ENCODE measurements around the gene ACTL8. TPM values are rescaled to one million over a fixed set of nuclear protein-coding genes. Genes with fewer than 3 reads are reported as not detected.

ACTL8 gene
- total RNA-seq, 3 donors from 2014 or later (not counting 1 experiment from before 2014, with no cell fraction given): not detected

- Histone ChIP-seq H3K27ac (ENCODE audit: low read length) (no peak overlapping the region), H3K4me3 (ENCODE audit: low read length) (no peak overlapping the region), H3K4me1 (ENCODE audit: control insufficient read depth, insufficient read depth, low read length) (no peaks in the 10 kb centered on the region), H3K36me3 (ENCODE audit: control insufficient read depth, insufficient read depth, low read length) (no peaks in the 10 kb centered on the region), H3K27me3 (ENCODE audit: control insufficient read depth, insufficient read depth, low read length) (no peaks in the 10 kb centered on the region), H3K9me3 (ENCODE audit: control insufficient read depth, insufficient read depth, low read length) (no peaks in the 10 kb centered on the region)
- intact Hi-C loops (cut with micrococcal nuclease): no loop called here
- Mint-ChIP-seq H3K9me3 (no peaks in the 10 kb centered on the region), H3K27me3 (ENCODE audit: low read depth in 2 of 2) (peaks cover 12 to 25% of the 10 kb centered on the region in 2 donors), H3K27ac (no peak overlapping the region), H3K4me1 (no peaks in the 10 kb centered on the region), H3K36me3 (no peaks in the 10 kb centered on the region), H3K4me3 (no peak overlapping the region)
- TF ChIP-seq CTCF (IDR thresholded peaks at IDR 0.05): no peak
- ATAC-seq (no peak), DNase-seq (no peak)
- 86% methylated on average over 16 of the region's 16 CpGs for WGBS (ENCODE audit: insufficient coverage)
Measured at GRCh38 chr1:17798799-17799382, 43.8 kb downstream of the ACTL8 start.

- DNase-seq: no peak
- WGBS (ENCODE audit: insufficient coverage): 22% methylated on average over 8 of the region's 8 CpGs
- Histone ChIP-seq H3K27ac (ENCODE audit: low read length) (no peak overlapping the region), H3K36me3 (ENCODE audit: control insufficient read depth, insufficient read depth, low read length) (no peaks in the 10 kb centered on the region), H3K4me1 (ENCODE audit: control insufficient read depth, insufficient read depth, low read length) (no peaks in the 10 kb centered on the region), H3K4me3 (ENCODE audit: low read length) (no peak overlapping the region), H3K27me3 (ENCODE audit: control insufficient read depth, insufficient read depth, low read length) (no peaks in the 10 kb centered on the region), H3K9me3 (ENCODE audit: control insufficient read depth, insufficient read depth, low read length) (no peaks in the 10 kb centered on the region)
- H3K27me3 Mint-ChIP-seq (ENCODE audit: low read depth in 2 of 2): peaks cover 12 to 25% of the 10 kb centered on the region in 2 donors
- H3K4me3 Mint-ChIP-seq: no peak overlapping the region
- intact Hi-C loops (cut with micrococcal nuclease): no loop called here
- TF ChIP-seq CTCF (IDR thresholded peaks at IDR 0.05): no peak
- ATAC-seq: no peak
- H3K9me3 Mint-ChIP-seq: no peaks in the 10 kb centered on the region
- no peaks in the 10 kb centered on the region for H3K36me3 Mint-ChIP-seq
- no peak overlapping the region for H3K27ac Mint-ChIP-seq
- no peaks in the 10 kb centered on the region for H3K4me1 Mint-ChIP-seq
Measured at GRCh38 chr1:17799642-17800041, 44.5 kb downstream of the ACTL8 start.

GRCh38 chr1:17802164-17802563 is 47.0 kb downstream of the ACTL8 start:
- Mint-ChIP-seq H3K4me3 (no peak overlapping the region), H3K36me3 (no peaks in the 10 kb centered on the region), H3K27ac (no peak overlapping the region), H3K27me3 (ENCODE audit: low read depth in 2 of 2) (peaks cover 16 to 26% of the 10 kb centered on the region in 2 donors), H3K9me3 (no peaks in the 10 kb centered on the region), H3K4me1 (no peaks in the 10 kb centered on the region)
- DNase-seq: no peak
- 88% methylated on average over 9 of the region's 11 CpGs for WGBS (ENCODE audit: insufficient coverage)
- Histone ChIP-seq H3K4me1 (ENCODE audit: control insufficient read depth, insufficient read depth, low read length) (no peaks in the 10 kb centered on the region), H3K4me3 (ENCODE audit: low read length) (no peak overlapping the region), H3K36me3 (ENCODE audit: control insufficient read depth, insufficient read depth, low read length) (no peaks in the 10 kb centered on the region), H3K27ac (ENCODE audit: low read length) (no peak overlapping the region), H3K9me3 (ENCODE audit: control insufficient read depth, insufficient read depth, low read length) (no peaks in the 10 kb centered on the region), H3K27me3 (ENCODE audit: control insufficient read depth, insufficient read depth, low read length) (no peaks in the 10 kb centered on the region)
- no peak for ATAC-seq
- no peak for TF ChIP-seq CTCF (IDR thresholded peaks at IDR 0.05)
- intact Hi-C loops (cut with micrococcal nuclease): no loop called here

GRCh38 chr1:17802945-17803344 is 47.8 kb downstream of the ACTL8 start:
- Histone ChIP-seq H3K27ac (ENCODE audit: low read length) (no peak overlapping the region), H3K4me1 (ENCODE audit: control insufficient read depth, insufficient read depth, low read length) (no peaks in the 10 kb centered on the region), H3K27me3 (ENCODE audit: control insufficient read depth, insufficient read depth, low read length) (no peaks in the 10 kb centered on the region), H3K9me3 (ENCODE audit: control insufficient read depth, insufficient read depth, low read length) (no peaks in the 10 kb centered on the region), H3K36me3 (ENCODE audit: control insufficient read depth, insufficient read depth, low read length) (no peaks in the 10 kb centered on the region), H3K4me3 (ENCODE audit: low read length) (no peak overlapping the region)
- 89% methylated on average over 6 of the region's 7 CpGs for WGBS (ENCODE audit: insufficient coverage)
- no peak for ATAC-seq
- intact Hi-C loops (cut with micrococcal nuclease): no loop called here
- no peak for DNase-seq
- TF ChIP-seq CTCF (IDR thresholded peaks at IDR 0.05): no peak
- Mint-ChIP-seq H3K27me3 (ENCODE audit: low read depth in 2 of 2) (peaks cover 19 to 26% of the 10 kb centered on the region in 2 donors), H3K4me1 (no peaks in the 10 kb centered on the region), H3K4me3 (no peak overlapping the region), H3K27ac (no peak overlapping the region), H3K9me3 (no peaks in the 10 kb centered on the region), H3K36me3 (no peaks in the 10 kb centered on the region)
